MM.1S (cell line): ENCODE data around the gene GRPR.

Experiments used
- DNase-seq: peaks from one replicate; pipeline ENCODE4 v3.0.0-alpha.2; 2015
- H2AFZ ChIP-seq: fragments of 300-600 bp; sonication (generic); 2 replicates; pipeline ENCODE4 v1.6.0; 2016; ENCODE audit warnings: antibody characterized with exemption, low read length
- H3F3A ChIP-seq: fragments of 300-600 bp; sonication (generic); 2 replicates; pipeline ENCODE4 v1.6.1; 2016; ENCODE audit warnings: mild to moderate bottlenecking, antibody characterized with exemption, low read length, moderate library complexity, mixed read lengths; ENCODE audit not compliant: insufficient read depth
- H3K27ac ChIP-seq: fragments of 300-600 bp; sonication (generic); 2 replicates; pipeline ENCODE4 v1.5.1; 2016; ENCODE audit warnings: mild to moderate bottlenecking, low read length
- H3K27me3 ChIP-seq: fragments of 300-600 bp; sonication (generic); replicated peaks from 2 replicates; pipeline ENCODE4 v1.6.0; 2016; ENCODE audit warnings: low read length; ENCODE audit not compliant: insufficient read depth
- H3K36me3 ChIP-seq: fragments of 300-600 bp; sonication (generic); replicated peaks from 2 replicates; pipeline ENCODE4 v1.6.1; 2016; ENCODE audit warnings: mild to moderate bottlenecking, low read length, mixed read lengths; ENCODE audit not compliant: insufficient read depth
- H3K4me1 ChIP-seq: fragments of 300-600 bp; sonication (generic); 2 replicates; pipeline ENCODE4 v1.6.1; 2016; ENCODE audit warnings: low read length, mixed read lengths
- H3K4me2 ChIP-seq: fragments of 300-600 bp; sonication (generic); 2 replicates; pipeline ENCODE4 v1.6.0; 2016; ENCODE audit warnings: low read depth, low read length
- H3K4me3 ChIP-seq: fragments of 300-600 bp; sonication (generic); 2 replicates; pipeline ENCODE4 v1.5.1; 2016; ENCODE audit warnings: low read length, mixed read lengths
- H3K79me2 ChIP-seq: fragments of 300-600 bp; sonication (generic); 2 replicates; pipeline ENCODE4 v1.6.1; 2016; ENCODE audit warnings: mixed run types, low read length, mixed read lengths
- H3K9ac ChIP-seq: fragments of 300-600 bp; sonication (generic); 2 replicates; pipeline ENCODE4 v1.6.1; 2016; ENCODE audit warnings: low read length, mixed read lengths
- H3K9me2 ChIP-seq: fragments of 300-600 bp; sonication (generic); replicated peaks from 2 replicates; pipeline ENCODE4 v1.6.1; 2016; ENCODE audit warnings: mild to moderate bottlenecking, low read length, mixed read lengths; ENCODE audit not compliant: insufficient read depth
- H3K9me3 ChIP-seq: fragments of 300-600 bp; sonication (generic); replicated peaks from 2 replicates; pipeline ENCODE4 v1.6.1; 2016; ENCODE audit warnings: mild to moderate bottlenecking, low read length, mixed read lengths; ENCODE audit not compliant: insufficient read depth
- H4K20me1 ChIP-seq: fragments of 300-600 bp; sonication (generic); 2 replicates; pipeline ENCODE4 v1.6.1; 2016; ENCODE audit warnings: mild to moderate bottlenecking, low read length, moderate library complexity, mixed read lengths; ENCODE audit not compliant: insufficient read depth
- EZH2 ChIP-seq: fragments of 300-600 bp; sonication (generic); optimal IDR thresholded peaks from 2 replicates; pipeline ENCODE3; 2017; ENCODE audit warnings: low read depth, mild to moderate bottlenecking, antibody characterized with exemption, low read length, mixed read lengths
- EZH2phosphoT487 ChIP-seq: fragments of 300-600 bp; sonication (generic); IDR thresholded peaks from 2 replicates; pipeline ENCODE4 v1.6.1; 2018; ENCODE audit warnings: antibody characterized with exemption, low read length
- TF ChIP-seq, protein P1 (sequence below): fragments of 300-600 bp; sonication (generic); IDR thresholded peaks from 2 replicates; pipeline ENCODE4 v1.5.1; 2016; ENCODE audit warnings: antibody characterized with exemption, low read length, mixed read lengths

GRPR gene

DNA sequence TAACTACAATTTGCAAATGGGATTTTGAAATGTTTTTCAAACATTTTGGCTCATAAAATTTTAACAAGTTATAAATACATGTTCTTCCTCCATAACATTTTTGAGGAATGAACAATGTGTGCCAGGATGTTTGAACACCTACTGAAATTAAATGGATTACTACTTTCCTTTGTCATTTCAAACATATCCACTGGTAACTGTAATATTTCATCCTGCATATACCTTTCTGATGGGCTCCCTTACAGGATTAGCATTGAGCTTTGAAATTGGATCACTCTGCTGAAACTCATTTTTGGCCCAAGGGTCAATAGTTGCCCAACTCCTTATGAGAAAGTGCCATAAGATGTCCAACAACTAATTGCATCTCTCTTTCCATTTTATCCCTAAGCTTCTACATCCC is 17.6 kb downstream of the GRPR start:
- H3F3A ChIP-seq: no peaks in the 10 kb centered on the region
- H3K4me1 ChIP-seq: no peaks in the 10 kb centered on the region
- H3K27me3 ChIP-seq: no peaks in the 10 kb centered on the region
- H4K20me1 ChIP-seq: no peaks in the 10 kb centered on the region
- no peaks in the 10 kb centered on the region for H3K79me2 ChIP-seq
- H3K4me3 ChIP-seq: no peak overlapping the region
- H3K36me3 ChIP-seq: no peaks in the 10 kb centered on the region
- H3K27ac ChIP-seq: no peak overlapping the region
- no peaks in the 10 kb centered on the region for H3K9me2 ChIP-seq
- no peak for TF ChIP-seq EZH2phosphoT487
- TF ChIP-seq, protein P1, sequence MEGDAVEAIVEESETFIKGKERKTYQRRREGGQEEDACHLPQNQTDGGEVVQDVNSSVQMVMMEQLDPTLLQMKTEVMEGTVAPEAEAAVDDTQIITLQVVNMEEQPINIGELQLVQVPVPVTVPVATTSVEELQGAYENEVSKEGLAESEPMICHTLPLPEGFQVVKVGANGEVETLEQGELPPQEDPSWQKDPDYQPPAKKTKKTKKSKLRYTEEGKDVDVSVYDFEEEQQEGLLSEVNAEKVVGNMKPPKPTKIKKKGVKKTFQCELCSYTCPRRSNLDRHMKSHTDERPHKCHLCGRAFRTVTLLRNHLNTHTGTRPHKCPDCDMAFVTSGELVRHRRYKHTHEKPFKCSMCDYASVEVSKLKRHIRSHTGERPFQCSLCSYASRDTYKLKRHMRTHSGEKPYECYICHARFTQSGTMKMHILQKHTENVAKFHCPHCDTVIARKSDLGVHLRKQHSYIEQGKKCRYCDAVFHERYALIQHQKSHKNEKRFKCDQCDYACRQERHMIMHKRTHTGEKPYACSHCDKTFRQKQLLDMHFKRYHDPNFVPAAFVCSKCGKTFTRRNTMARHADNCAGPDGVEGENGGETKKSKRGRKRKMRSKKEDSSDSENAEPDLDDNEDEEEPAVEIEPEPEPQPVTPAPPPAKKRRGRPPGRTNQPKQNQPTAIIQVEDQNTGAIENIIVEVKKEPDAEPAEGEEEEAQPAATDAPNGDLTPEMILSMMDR: no peak
- TF ChIP-seq EZH2: no peak
- H3K4me2 ChIP-seq: no peak overlapping the region
- no peaks in the 10 kb centered on the region for H3K9me3 ChIP-seq
- DNase-seq: no peak
- no peak overlapping the region for H3K9ac ChIP-seq
- H2AFZ ChIP-seq: no peak overlapping the region

DNA sequence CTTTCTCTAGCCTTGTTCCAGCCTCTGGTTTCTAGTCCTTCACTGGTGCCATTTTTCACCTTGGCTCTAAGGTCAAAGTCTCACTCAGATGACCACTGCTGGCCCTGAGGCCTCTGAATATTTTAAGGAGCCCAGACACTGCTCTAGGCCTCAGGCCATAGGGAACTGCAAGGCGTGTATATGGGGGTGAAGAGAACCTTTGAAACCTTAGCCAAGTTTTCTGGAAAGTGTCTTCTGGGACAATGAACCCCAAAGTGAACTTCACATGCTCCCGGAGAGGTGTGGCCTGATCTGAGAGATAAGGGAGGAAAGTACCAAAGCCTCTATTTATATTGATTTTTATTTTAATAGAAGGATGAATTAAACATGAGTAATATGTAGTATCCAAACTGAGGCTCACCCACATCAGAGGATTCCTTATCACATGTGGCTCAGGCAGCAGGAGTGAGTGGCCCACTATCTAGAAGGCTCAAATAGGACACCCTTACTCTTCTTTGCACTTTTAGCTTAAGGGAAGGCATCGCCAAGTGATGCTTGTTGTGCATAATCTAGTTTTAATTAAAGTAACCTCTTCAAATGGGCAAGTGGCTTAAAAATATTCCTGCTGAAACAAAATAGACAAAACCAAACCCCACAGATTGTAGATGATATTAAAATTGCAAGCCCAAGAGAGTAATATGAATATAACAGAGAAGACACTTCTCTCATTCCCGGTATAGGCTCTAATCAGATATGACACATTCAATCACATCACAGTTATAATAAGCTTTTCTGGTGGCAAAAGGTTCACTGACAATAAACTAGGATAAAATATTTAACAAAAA is 18.3 kb downstream of the GRPR start:
- no peaks in the 10 kb centered on the region for H3F3A ChIP-seq
- H3K4me3 ChIP-seq: no peak overlapping the region
- H3K9ac ChIP-seq: no peak overlapping the region
- no peaks in the 10 kb centered on the region for H4K20me1 ChIP-seq
- TF ChIP-seq, protein P1: no peak
- TF ChIP-seq EZH2 (no peak), EZH2phosphoT487 (no peak)
- no peak overlapping the region for H2AFZ ChIP-seq
- no peaks in the 10 kb centered on the region for H3K79me2 ChIP-seq
- H3K36me3 ChIP-seq: no peaks in the 10 kb centered on the region
- no peak overlapping the region for H3K4me2 ChIP-seq
- no peaks in the 10 kb centered on the region for H3K9me3 ChIP-seq
- no peaks in the 10 kb centered on the region for H3K4me1 ChIP-seq
- DNase-seq: no peak
- no peaks in the 10 kb centered on the region for H3K9me2 ChIP-seq
- no peak overlapping the region for H3K27ac ChIP-seq
- H3K27me3 ChIP-seq: no peaks in the 10 kb centered on the region

DNA sequence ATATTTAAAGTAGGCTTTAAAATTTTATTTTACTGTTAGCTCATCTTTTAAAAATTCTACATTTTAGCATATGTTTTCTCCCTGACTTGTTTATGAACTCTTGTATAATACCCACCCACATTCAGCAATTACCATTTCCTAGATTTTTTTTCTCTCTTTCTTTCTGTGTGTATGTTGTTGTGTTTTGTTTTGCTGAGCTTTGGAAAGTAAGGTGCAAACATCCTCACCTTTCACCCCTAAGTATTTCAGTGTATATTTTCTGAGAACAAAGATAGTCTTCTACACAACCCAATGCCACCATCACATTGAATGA is 18.8 kb downstream of the GRPR start:
- no peaks in the 10 kb centered on the region for H3K27me3 ChIP-seq
- H3K36me3 ChIP-seq: no peaks in the 10 kb centered on the region
- H3K79me2 ChIP-seq: no peaks in the 10 kb centered on the region
- H4K20me1 ChIP-seq: no peaks in the 10 kb centered on the region
- H3F3A ChIP-seq: no peaks in the 10 kb centered on the region
- no peak overlapping the region for H3K27ac ChIP-seq
- no peaks in the 10 kb centered on the region for H3K4me1 ChIP-seq
- H2AFZ ChIP-seq: no peak overlapping the region
- no peaks in the 10 kb centered on the region for H3K9me2 ChIP-seq
- TF ChIP-seq EZH2: no peak
- no peak overlapping the region for H3K4me3 ChIP-seq
- DNase-seq: no peak
- H3K9ac ChIP-seq: no peak overlapping the region
- H3K4me2 ChIP-seq: no peak overlapping the region
- no peaks in the 10 kb centered on the region for H3K9me3 ChIP-seq

DNA sequence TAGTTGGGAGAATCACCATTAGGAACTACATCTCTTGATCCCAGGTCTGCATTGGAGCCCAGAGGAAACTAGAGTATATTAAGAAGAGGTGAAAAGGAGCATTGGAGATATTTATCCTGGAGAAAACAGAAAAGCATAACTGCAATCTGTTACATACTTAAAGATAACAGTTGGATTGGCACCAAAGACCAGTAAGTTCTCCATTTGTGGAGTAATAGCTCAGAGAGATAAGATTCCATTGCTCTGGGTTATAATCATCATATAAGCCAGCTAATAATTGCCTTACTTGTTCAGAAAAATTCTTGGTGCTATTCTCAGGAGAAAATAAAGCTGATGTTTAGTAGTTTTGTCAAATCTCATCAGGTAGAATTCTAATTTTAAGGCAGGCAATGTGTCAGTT is 20.6 kb downstream of the GRPR start:
- Histone ChIP-seq H3K9me3 (no peaks in the 10 kb centered on the region), H3K36me3 (no peaks in the 10 kb centered on the region), H4K20me1 (no peaks in the 10 kb centered on the region), H3F3A (no peaks in the 10 kb centered on the region), H2AFZ (no peak overlapping the region), H3K4me2 (no peak overlapping the region), H3K79me2 (no peaks in the 10 kb centered on the region), H3K4me3 (no peak overlapping the region), H3K27me3 (no peaks in the 10 kb centered on the region), H3K9me2 (no peaks in the 10 kb centered on the region), H3K27ac (no peak overlapping the region), H3K4me1 (no peaks in the 10 kb centered on the region), H3K9ac (no peak overlapping the region)
- TF ChIP-seq EZH2 (no peak), EZH2phosphoT487 (no peak)
- TF ChIP-seq, protein P1: no peak
- DNase-seq: no peak
